H1 (cell line): ENCODE data around the gene RAD51B. TPM values are rescaled to one million over a fixed set of nuclear protein-coding genes. Genes with fewer than 3 reads are reported as not detected.

Source experiments
- CTCF ChIA-PET: fragments of 300-600 bp; sonication (Branson Sonifier 250); formaldehyde crosslinking; loops from one replicate; lab custom pipeline; 2021; ENCODE audit not compliant: partially characterized antibody; lab: Charles Lee
- POLR2A ChIA-PET: fragments of 300-600 bp; sonication (Branson Sonifier 250); formaldehyde crosslinking; loops from one replicate; lab custom pipeline; 2021; ENCODE audit warnings: inconsistent platforms; ENCODE audit not compliant: partially characterized antibody; lab: Charles Lee
- DNase-seq, 2 experiments: peaks; one replicate each; pipeline versions ENCODE4 v3.0.0 to v3.0.0-alpha.2; 2010 to 2022; ENCODE audit warnings: low spot score in 2 of 2, low read depth in 1 of 2, mixed read lengths in 1 of 2
- FAIRE-seq: peaks from 2 replicates; lab custom pipeline; 2011; peaks lifted over from hg19 to GRCh38; lab: Jason Lieb, UNC
- H2AFZ ChIP-seq: 2 replicates; pipeline ENCODE4 v1.8.1; 2012; ENCODE audit warnings: low read length, inconsistent platforms
- H2AK5ac ChIP-seq: 2 replicates; pipeline ENCODE4 v1.6.1; 2013; ENCODE audit warnings: low read depth, low read length
- H2BK120ac ChIP-seq: replicated peaks from 2 replicates; pipeline ENCODE3; 2013; ENCODE audit warnings: low read depth, low read length, inconsistent platforms
- H2BK12ac ChIP-seq: 2 replicates; pipeline ENCODE4 v1.6.1; 2013; ENCODE audit warnings: low read depth, low read length
- H2BK15ac ChIP-seq: 2 replicates; pipeline ENCODE4 v1.6.1; 2013; ENCODE audit warnings: low read length
- H2BK20ac ChIP-seq: 2 replicates; pipeline ENCODE4 v1.6.1; 2013; ENCODE audit warnings: low read length
- H2BK5ac ChIP-seq: 2 replicates; pipeline ENCODE4 v1.6.1; 2013; ENCODE audit warnings: low read depth, low read length
- H3K14ac ChIP-seq: 2 replicates; pipeline ENCODE4 v1.6.1; 2013; ENCODE audit warnings: inconsistent platforms; ENCODE audit not compliant: insufficient read length
- H3K18ac ChIP-seq: 2 replicates; pipeline ENCODE4 v1.6.1; 2013; ENCODE audit warnings: low read length; ENCODE audit errors: extremely low read depth
- H3K23ac ChIP-seq: 2 replicates; pipeline ENCODE4 v1.6.1; 2013; ENCODE audit warnings: inconsistent platforms; ENCODE audit not compliant: insufficient read length
- H3K23me2 ChIP-seq: 2 replicates; pipeline ENCODE4 v1.6.1; 2013; ENCODE audit warnings: low read depth, low read length
- H3K27ac ChIP-seq: 2 replicates; pipeline ENCODE4 v1.6.1; 2011; ENCODE audit warnings: low read depth, low read length, inconsistent platforms
- H3K27me3 ChIP-seq, 4 experiments: replicated peaks in 1 of 4; 1 replicate in 1 of 4; 2 replicates in 3 of 4; pipeline versions ENCODE4 v1.6.1 to v1.8.1; 2011 to 2013; ENCODE audit warnings: low read length in 3 of 4, mild to moderate bottlenecking in 3 of 4, inconsistent platforms in 2 of 4, mixed read lengths in 2 of 4, moderate library complexity in 1 of 4; ENCODE audit not compliant: control insufficient read depth in 3 of 4, insufficient read depth in 3 of 4; ENCODE audit errors: extremely low read depth in 1 of 4
- H3K36me3 ChIP-seq, 4 experiments: 2 replicates each; pipeline versions ENCODE4 v1.6.1 to v1.8.1; 2011 to 2013; ENCODE audit warnings: mild to moderate bottlenecking in 4 of 4, low read length in 3 of 4, moderate library complexity in 2 of 4, control low read depth in 1 of 4, inconsistent platforms in 1 of 4; ENCODE audit not compliant: insufficient read depth in 4 of 4, control insufficient read depth in 2 of 4
- H3K4ac ChIP-seq: replicated peaks from 2 replicates; pipeline ENCODE3; 2013; ENCODE audit warnings: low read length, low read depth, mixed read lengths, inconsistent platforms; ENCODE audit not compliant: insufficient read length
- H3K4me1 ChIP-seq, 4 experiments: replicated peaks in 1 of 4; 1 replicate in 1 of 4; 2 replicates in 3 of 4; pipeline versions ENCODE4 v1.6.1 to v1.8.1; 2011 to 2013; ENCODE audit warnings: low read length in 3 of 4, inconsistent platforms in 2 of 4, mixed read lengths in 1 of 4; ENCODE audit not compliant: insufficient read depth in 4 of 4, control insufficient read depth in 3 of 4
- H3K4me2 ChIP-seq, 2 experiments: 2 replicates each; pipeline versions ENCODE4 v1.6.1 to v1.8.1; 2011 to 2013; ENCODE audit warnings: low read depth in 2 of 2, low read length in 2 of 2, control low read depth in 1 of 2, inconsistent platforms in 1 of 2, mild to moderate bottlenecking in 1 of 2; ENCODE audit not compliant: insufficient read depth in 1 of 2
- H3K4me3 ChIP-seq, 4 experiments: fragments of 200-600, 300-600 bp in 1 of 4; sonication (generic), shearing (Covaris generic), sonication (Bioruptor Twin) in 1 of 4; 2 replicates each; pipeline versions ENCODE4 v1.5.1 to v1.8.1; 2011 to 2016; ENCODE audit warnings: low read length in 4 of 4, low read depth in 3 of 4, control low read depth in 2 of 4, inconsistent platforms in 2 of 4, mild to moderate bottlenecking in 2 of 4, mixed read lengths in 1 of 4, moderate library complexity in 1 of 4; ENCODE audit not compliant: insufficient read depth in 2 of 4; ENCODE audit errors: extremely low read depth in 1 of 4
- H3K56ac ChIP-seq: replicated peaks from 2 replicates; pipeline ENCODE3; 2013; ENCODE audit warnings: low read depth, mild to moderate bottlenecking, mixed read lengths, low read length, inconsistent platforms; ENCODE audit not compliant: insufficient read length
- H3K79me1 ChIP-seq: 2 replicates; pipeline ENCODE4 v1.6.1; 2013; ENCODE audit warnings: low read depth, low read length, control low read depth
- H3K79me2 ChIP-seq, 2 experiments: 2 replicates each; pipeline versions ENCODE4 v1.6.1 to v1.8.1; 2012 to 2013; ENCODE audit warnings: low read length in 2 of 2, mild to moderate bottlenecking in 2 of 2, inconsistent platforms in 1 of 2; ENCODE audit not compliant: insufficient read depth in 2 of 2, control insufficient read depth in 1 of 2
- H3K9ac ChIP-seq, 4 experiments: replicated peaks in 1 of 4; 1 replicate in 1 of 4; 2 replicates in 3 of 4; pipeline versions ENCODE4 v1.6.1 to v1.8.1; 2011 to 2013; ENCODE audit warnings: low read depth in 3 of 4, low read length in 3 of 4, control low read depth in 2 of 4, mild to moderate bottlenecking in 2 of 4, moderate library complexity in 2 of 4, inconsistent platforms in 1 of 4; ENCODE audit errors: extremely low read depth in 1 of 4
- H3K9me3 ChIP-seq, 2 experiments: 2 replicates each; pipeline versions ENCODE4 v1.6.1 to v1.8.1; 2012 to 2013; ENCODE audit warnings: mild to moderate bottlenecking in 2 of 2, moderate library complexity in 2 of 2, control low read depth in 1 of 2, inconsistent platforms in 1 of 2, low read depth in 1 of 2, low read length in 1 of 2, mixed read lengths in 1 of 2; ENCODE audit not compliant: insufficient read depth in 2 of 2
- H4K20me1 ChIP-seq, 2 experiments: replicated peaks in 1 of 2; 2 replicates each; pipeline versions ENCODE3 to v1.8.1; 2011 to 2013; ENCODE audit warnings: inconsistent platforms in 2 of 2, low read length in 2 of 2, mild to moderate bottlenecking in 1 of 2; ENCODE audit not compliant: insufficient read depth in 2 of 2, control insufficient read depth in 1 of 2
- H4K5ac ChIP-seq: 2 replicates; pipeline ENCODE4 v1.6.1; 2013; ENCODE audit warnings: low read length, low read depth, mixed read lengths, inconsistent platforms; ENCODE audit not compliant: insufficient read length
- H4K8ac ChIP-seq: 2 replicates; pipeline ENCODE4 v1.8.0; 2013; ENCODE audit warnings: mild to moderate bottlenecking, moderate library complexity, low read length, inconsistent platforms; ENCODE audit not compliant: insufficient read depth; ENCODE audit errors: extremely low read depth
- H4K91ac ChIP-seq: replicated peaks from 2 replicates; pipeline ENCODE3; 2013; ENCODE audit warnings: low read length, mixed read lengths, inconsistent platforms; ENCODE audit not compliant: insufficient read length
- CEBPB ChIP-seq: IDR thresholded peaks from 2 replicates; pipeline ENCODE4 v1.6.1; 2012; ENCODE audit warnings: low read depth, low read length
- GTF2F1 ChIP-seq: IDR thresholded peaks from 2 replicates; pipeline ENCODE4 v1.6.1; 2012; ENCODE audit warnings: low read depth, low read length, improper control_type of control experiment, borderline replicate concordance
- HDAC6 ChIP-seq: IDR thresholded peaks from one replicate; pipeline ENCODE4 v1.7.1; 2012; ENCODE audit warnings: low read depth, mild to moderate bottlenecking, inconsistent platforms, low read length, moderate library complexity
- TAF7 ChIP-seq: optimal IDR thresholded peaks from 2 replicates; pipeline ENCODE3; 2011; ENCODE audit warnings: low read depth, mild to moderate bottlenecking, inconsistent platforms, low read length, moderate library complexity, borderline replicate concordance
- WGBS, 2 experiments: shearing (Covaris generic) in 1 of 2; methylation state at CpG; one replicate each; pipeline versions ENCODE4 v1.1.6 to v1.1.7; 2013 to 2015; ENCODE audit warnings: low lambda C conversion rate in 2 of 2, mixed read lengths in 2 of 2, inconsistent platforms in 1 of 2, low coverage in 1 of 2, missing lambda C conversion rate in 1 of 2; ENCODE audit not compliant: insufficient replicate concordance in 2 of 2, insufficient coverage in 1 of 2, insufficient read length in 1 of 2; ENCODE audit errors: extremely low coverage in 1 of 2, missing lambda C conversion rate in 1 of 2; 5-methylcytosine and 5-hydroxymethylcytosine counted together
- polyA plus RNA-seq, 7 experiments: library from polyadenylated mRNA; depleted of rRNA in 3 of 7; stranded (reverse) in 5 of 7; unstranded in 2 of 7; fragments of >200 nt in 5 of 7; fragments of 200-250 nt in 2 of 7; gene quantifications; 1 replicate in 5 of 7; 2 replicates in 1 of 7; 4 replicates in 1 of 7; pipeline versions ENCODE4 v1.2.1 to v1.2.3, GENCODE V29; 2011 to 2013; ENCODE audit warnings: missing spikeins in 2 of 7, mixed read lengths in 2 of 7
- total RNA-seq: library from RNA; stranded (reverse); fragmentation: NEBNext Ultra II Directional; extraction: Animal tissue kit (Norgen Biotek cat#: 25700); gene quantifications from 2 replicates; pipeline ENCODE4 v1.2.1, GENCODE V29; 2021
- TF ChIP-seq, protein P1 (sequence below): IDR thresholded peaks from 2 replicates; pipeline ENCODE4 v1.6.1; 2012; ENCODE audit warnings: inconsistent platforms

RAD51B gene
- total and polyA plus RNA-seq, 2 of the 8 experiments (the other 6 are each of a cell fraction or from before 2014, with no cell fraction given), result 3.9 to 14.9 TPM

DNA sequence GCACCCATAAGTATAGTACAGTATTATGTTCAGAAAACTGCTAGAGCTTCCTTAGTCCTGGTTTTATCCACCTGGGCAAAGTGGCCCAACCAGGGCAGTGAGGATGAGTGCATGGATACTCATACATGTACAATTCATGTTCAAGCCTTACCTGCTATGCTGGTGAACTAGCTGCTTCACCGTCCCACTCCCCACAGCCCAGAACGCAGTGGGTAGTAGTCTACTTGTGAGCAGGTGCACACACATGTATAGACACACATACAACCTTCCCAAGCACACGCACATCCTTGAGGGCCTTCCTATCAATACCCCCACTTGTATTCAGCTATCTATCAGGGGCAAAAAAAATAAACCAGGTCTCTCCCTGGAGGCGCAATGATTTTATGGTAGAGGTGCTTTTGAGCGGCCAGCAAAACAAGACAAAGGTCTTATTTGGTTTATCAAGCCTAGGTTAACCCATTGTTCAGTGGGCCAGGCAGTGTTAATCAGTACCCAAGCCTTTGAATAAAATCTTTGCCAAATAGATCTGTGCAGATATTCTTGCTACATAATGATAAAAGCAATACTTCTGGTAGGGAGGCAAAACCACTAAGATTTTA, 903.5 kb downstream of the RAD51B start:
- H3K14ac ChIP-seq, result no peak overlapping the region
- no peak overlapping the region for H3K18ac ChIP-seq
- H3K79me1 ChIP-seq, result no peaks in the 10 kb centered on the region
- H2BK12ac ChIP-seq, result no peak overlapping the region
- WGBS, 2 experiments, result 91% methylated on average over 5 of the region's 5 CpGs; no CpG with 5 or more reads in 1 of the 2 experiments
- H4K91ac ChIP-seq, result no peak overlapping the region
- H3K4me1 ChIP-seq, result peaks cover 0 to 3% (median 1%) of the 10 kb centered on the region in 4 experiments; a peak in 2 of 7 replicates
- H3K27me3 ChIP-seq, result no peaks in the 10 kb centered on the region; a peak in 1 of 7 replicates
- no peak overlapping the region for H2BK15ac ChIP-seq
- H2AFZ ChIP-seq, result no peak overlapping the region
- ChIA-PET CTCF (interaction anchor here (0.6 to 2.7 kb wide), 6 partner anchors 10 to 106 kb away, joined by 3 to 6 read pairs (median 3); no protein-coding TSS in a partner anchor), POLR2A (interaction anchor here (1.0 kb wide), 1 partner anchor 13 kb away, joined by 3 read pairs; no protein-coding TSS in a partner anchor)
- H3K79me2 ChIP-seq, result no peaks in the 10 kb centered on the region
- no peak overlapping the region for H2BK120ac ChIP-seq
- no peak overlapping the region for H4K8ac ChIP-seq
- TF ChIP-seq TAF7 (no peak), GTF2F1 (no peak), HDAC6 (no peak), CEBPB (no peak)
- TF ChIP-seq, protein P1, sequence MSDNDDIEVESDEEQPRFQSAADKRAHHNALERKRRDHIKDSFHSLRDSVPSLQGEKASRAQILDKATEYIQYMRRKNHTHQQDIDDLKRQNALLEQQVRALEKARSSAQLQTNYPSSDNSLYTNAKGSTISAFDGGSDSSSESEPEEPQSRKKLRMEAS, result no peak
- no peak overlapping the region for H3K27ac ChIP-seq
- no peak overlapping the region for H2AK5ac ChIP-seq
- no peak overlapping the region for H3K56ac ChIP-seq
- H2BK5ac ChIP-seq, result no peak overlapping the region
- H2BK20ac ChIP-seq, result no peak overlapping the region
- H4K20me1 ChIP-seq, result no peaks in the 10 kb centered on the region
- no peak for FAIRE-seq
- no peaks in the 10 kb centered on the region for H3K36me3 ChIP-seq
- no peaks in the 10 kb centered on the region; the same call in 1 of the 2 replicates for H3K23me2 ChIP-seq
- H3K9me3 ChIP-seq, result no peaks in the 10 kb centered on the region
- no peak overlapping the region for H3K9ac ChIP-seq
- H3K4ac ChIP-seq, result no peak overlapping the region
- no peak overlapping the region for H4K5ac ChIP-seq
- no peak overlapping the region for H3K4me2 ChIP-seq
- DNase-seq, result no peak
- H3K4me3 ChIP-seq, result no peak overlapping the region
- no peak overlapping the region for H3K23ac ChIP-seq
